Lower lobe of right lung (tissue), 2 donors: ENCODE data around the gene TOE1. TPM values are rescaled to one million over a fixed set of nuclear protein-coding genes. Genes with fewer than 3 reads are reported as not detected.
"Not testable (repeated sequence)": the region's sequence is repeated elsewhere in the genome, so short reads cannot be mapped to it uniquely, and the experiment has no call there.

Experiments
- ATAC-seq, 2 donors: fragments of 200-7000 bp; cut with Tn5 transposase; one replicate each; pipeline ENCODE4 v1.9.1; 2020 to 2022; ENCODE audit warnings: mild to moderate bottlenecking in 2 of 2, moderate library complexity in 2 of 2
- DNase-seq: peaks from one replicate; pipeline ENCODE4 v3.0.0-alpha.2; 2020
- H3K27ac ChIP-seq: fragments of 200-600 bp; one replicate; pipeline ENCODE4 v1.8.0; 2022
- H3K27me3 ChIP-seq: fragments of 200-600 bp; one replicate; pipeline ENCODE4 v1.8.0; 2022; ENCODE audit warnings: low read depth
- H3K36me3 ChIP-seq: fragments of 200-600 bp; one replicate; pipeline ENCODE4 v1.8.0; 2022; ENCODE audit warnings: mild to moderate bottlenecking
- H3K4me1 ChIP-seq: fragments of 200-600 bp; one replicate; pipeline ENCODE4 v1.8.0; 2022
- H3K4me3 ChIP-seq: fragments of 200-600 bp; one replicate; pipeline ENCODE4 v1.8.0; 2022; ENCODE audit warnings: mild to moderate bottlenecking
- H3K9me3 ChIP-seq: fragments of 200-600 bp; one replicate; pipeline ENCODE4 v1.8.0; 2022
- CTCF ChIP-seq: fragments of 200-600 bp; IDR thresholded peaks from one replicate; pipeline ENCODE4 v1.8.0; 2022; ENCODE audit warnings: antibody characterized with exemption, mild to moderate bottlenecking
- intact Hi-C: fragments of 100-400 bp; cut with DNase I; formaldehyde crosslinking; loops from one replicate; pipeline ENCODE4 v1.11.0; 2022
- total RNA-seq: library from RNA; stranded (reverse); fragmentation: NEBNext Ultra II Directional; extraction: Animal tissue kit (Norgen Biotek cat#: 25700); gene quantifications from one replicate; pipeline ENCODE4 v1.2.1, GENCODE V29; 2021
- donor health status: DM: no; HTN: yes; CAD: no; lungs with severe emphysema.

The TOE1 gene
- total RNA-seq, 1 donor from 2014 or later = 11.5 TPM

DNA sequence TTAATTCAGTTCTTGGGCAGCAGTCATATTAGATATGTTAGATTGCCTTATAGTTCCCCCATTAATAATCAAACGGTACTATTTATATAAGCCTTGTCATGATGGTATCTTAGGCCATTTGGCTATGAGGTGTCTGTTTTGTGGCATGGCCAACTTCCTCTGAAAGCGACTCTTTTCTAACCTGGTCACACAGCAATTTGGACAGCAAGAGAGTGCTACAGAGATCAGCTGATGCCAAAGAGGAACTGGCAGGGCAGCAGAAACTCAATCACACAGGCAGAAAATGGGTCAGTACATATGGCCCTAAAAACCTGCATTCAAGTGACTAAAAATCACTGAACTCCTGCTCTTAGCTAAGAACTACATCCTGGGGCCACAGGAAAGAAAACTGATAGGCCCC lies 13.7 kb downstream of the TOE1 start:
- H3K9me3 ChIP-seq = no peaks in the 10 kb centered on the region
- no peak for DNase-seq
- intact Hi-C loops = loop anchor here (10.0 kb wide), 1 partner anchor 141 kb away; the partner anchor contains the start of gene TESK2
- H3K27ac ChIP-seq = no peak overlapping the region
- no peak for TF ChIP-seq CTCF
- H3K4me3 ChIP-seq = no peak overlapping the region
- H3K4me1 ChIP-seq = peaks cover 8% of the 10 kb centered on the region
- no peaks in the 10 kb centered on the region for H3K27me3 ChIP-seq
- no peaks in the 10 kb centered on the region for H3K36me3 ChIP-seq
- no peak for ATAC-seq

DNA sequence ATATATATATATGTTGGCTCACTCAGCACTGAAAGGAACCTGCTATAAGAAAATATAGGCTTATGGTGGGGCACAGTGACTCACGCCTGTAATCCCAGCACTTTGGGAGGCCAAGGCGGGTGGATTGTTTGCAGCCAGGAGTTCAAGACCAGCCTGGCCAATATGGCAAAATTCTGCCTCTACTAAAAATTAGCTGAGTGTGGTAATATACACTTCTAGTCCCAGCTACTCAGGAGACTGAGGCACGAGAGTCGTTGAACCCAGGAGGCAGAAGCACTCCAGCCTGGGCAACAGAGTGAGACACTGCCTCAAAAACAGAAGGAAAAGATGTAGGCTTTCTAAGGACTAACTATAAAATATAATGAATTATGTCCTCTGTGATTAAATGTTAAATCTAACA lies 14.9 kb downstream of the TOE1 start:
- intact Hi-C loops = loop anchor here (10.0 kb wide), 1 partner anchor 140 kb away; the partner anchor contains the start of gene TESK2
- no peak for DNase-seq

GRCh38 chr1:45355683-45356082 lies 15.7 kb downstream of the TOE1 start:
- intact Hi-C loops = loop anchor here (10.0 kb wide), 1 partner anchor 139 kb away; the partner anchor contains the start of gene TESK2
- ATAC-seq (no peak), DNase-seq (no peak)
- Histone ChIP-seq H3K27ac (no peak overlapping the region), H3K27me3 (no peaks in the 10 kb centered on the region), H3K36me3 (no peaks in the 10 kb centered on the region), H3K4me3 (no peak overlapping the region), H3K4me1 (peaks cover 12% of the 10 kb centered on the region), H3K9me3 (no peaks in the 10 kb centered on the region)
- no peak for TF ChIP-seq CTCF

More for the DNA sequence above, 14.9 kb downstream of the TOE1 start:
- Histone ChIP-seq H3K27me3 (no peaks in the 10 kb centered on the region), H3K4me3 (no peak overlapping the region), H3K36me3 (no peaks in the 10 kb centered on the region), H3K27ac (no peak overlapping the region), H3K4me1 (peaks cover 4% of the 10 kb centered on the region), H3K9me3 (no peaks in the 10 kb centered on the region)
- ATAC-seq = no peak
- TF ChIP-seq CTCF = no peak

DNA sequence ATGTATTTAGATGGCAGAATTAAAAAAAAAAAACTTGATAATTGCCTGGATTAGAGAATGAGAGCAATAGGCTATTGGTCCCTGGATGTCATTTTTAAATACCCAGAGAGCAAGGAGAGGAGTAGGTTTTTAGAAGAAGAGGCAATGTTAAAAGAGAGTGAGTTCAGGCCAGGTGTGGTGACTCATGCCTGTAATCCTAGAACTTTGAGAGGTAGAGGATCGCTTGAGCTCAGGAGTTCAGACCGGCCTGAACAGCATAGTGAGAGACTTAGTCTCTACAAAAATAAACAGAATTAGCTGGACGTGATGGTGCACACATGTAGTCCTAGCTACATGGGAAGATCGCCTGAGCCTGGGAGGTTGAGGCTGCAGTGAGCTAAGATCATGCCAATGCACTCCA lies 16.2 kb downstream of the TOE1 start:
- intact Hi-C loops = loop anchor here (10.0 kb wide), 1 partner anchor 139 kb away; the partner anchor contains the start of gene TESK2
- Histone ChIP-seq H3K4me3 (no peak overlapping the region), H3K4me1 (peaks cover 14% of the 10 kb centered on the region), H3K27me3 (no peaks in the 10 kb centered on the region), H3K36me3 (no peaks in the 10 kb centered on the region), H3K27ac (no peak overlapping the region), H3K9me3 (no peaks in the 10 kb centered on the region)
- ATAC-seq = no peak
- DNase-seq = no peak
- TF ChIP-seq CTCF = no peak

DNA sequence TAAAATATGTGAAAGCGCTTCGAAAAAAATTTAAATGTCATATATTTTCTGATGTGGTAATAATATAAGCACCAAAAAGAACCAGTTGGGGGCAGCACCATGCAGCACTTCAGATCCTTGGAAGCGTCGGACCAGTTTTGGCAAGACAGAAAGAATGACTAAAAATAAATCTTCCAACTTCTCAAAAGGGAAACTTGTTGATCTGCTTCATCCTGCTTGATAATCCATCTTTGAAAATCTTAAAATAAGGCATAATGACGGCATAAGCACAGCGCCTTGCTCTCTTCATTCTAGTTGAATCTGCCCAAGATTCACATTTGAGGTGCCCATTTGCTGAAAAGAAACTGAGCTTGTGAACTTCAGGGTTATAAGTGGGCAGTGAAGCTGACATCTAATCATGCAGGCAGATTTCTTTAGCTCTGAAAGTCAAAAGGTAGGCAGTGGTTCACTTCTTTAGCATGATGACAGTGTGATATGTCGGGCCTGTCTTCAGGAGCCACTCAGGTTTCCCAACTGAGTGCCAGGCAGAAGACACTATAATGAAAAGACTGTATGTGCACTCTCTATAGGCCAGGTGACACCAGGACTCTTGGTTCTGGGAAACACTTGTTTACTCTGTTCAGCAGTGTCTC lies 20.0 kb downstream of the TOE1 start:
- no peak for DNase-seq
- peaks cover 14% of the 10 kb centered on the region for H3K4me1 ChIP-seq
- no peaks in the 10 kb centered on the region for H3K27me3 ChIP-seq
- H3K9me3 ChIP-seq = no peaks in the 10 kb centered on the region
- peak overlapping the region; percentile 67 for H3K27ac ChIP-seq
- intact Hi-C loops = loop anchor here (10.0 kb wide), 1 partner anchor 135 kb away; the partner anchor contains the start of gene TESK2
- H3K36me3 ChIP-seq = no peaks in the 10 kb centered on the region
- ATAC-seq = peak; percentile 83 to 84
- peak; percentile 70 for TF ChIP-seq CTCF
- H3K4me3 ChIP-seq = no peak overlapping the region

GRCh38 chr1:45360981-45361380 lies 21.0 kb downstream of the TOE1 start:
- intact Hi-C loops, DNase-seq, H3K27me3 ChIP-seq, H3K9me3 ChIP-seq, H3K4me3 ChIP-seq, H3K36me3 ChIP-seq: not testable (repeated sequence)
- H3K27ac ChIP-seq = peak overlapping the region; percentile 67
- ATAC-seq = peak; percentile 68 to 77
- peaks cover 14% of the 10 kb centered on the region for H3K4me1 ChIP-seq
